ENCODE measurements around the gene CHD1. TPM values are rescaled to one million over a fixed set of nuclear protein-coding genes. Genes with fewer than 3 reads are reported as not detected.

Gene CHD1
- total and polyA plus RNA-seq, 2 donors (not counting 3 experiments of a cell fraction or from before 2014, with no cell fraction given) = 16.2 to 48.9 TPM

DNA sequence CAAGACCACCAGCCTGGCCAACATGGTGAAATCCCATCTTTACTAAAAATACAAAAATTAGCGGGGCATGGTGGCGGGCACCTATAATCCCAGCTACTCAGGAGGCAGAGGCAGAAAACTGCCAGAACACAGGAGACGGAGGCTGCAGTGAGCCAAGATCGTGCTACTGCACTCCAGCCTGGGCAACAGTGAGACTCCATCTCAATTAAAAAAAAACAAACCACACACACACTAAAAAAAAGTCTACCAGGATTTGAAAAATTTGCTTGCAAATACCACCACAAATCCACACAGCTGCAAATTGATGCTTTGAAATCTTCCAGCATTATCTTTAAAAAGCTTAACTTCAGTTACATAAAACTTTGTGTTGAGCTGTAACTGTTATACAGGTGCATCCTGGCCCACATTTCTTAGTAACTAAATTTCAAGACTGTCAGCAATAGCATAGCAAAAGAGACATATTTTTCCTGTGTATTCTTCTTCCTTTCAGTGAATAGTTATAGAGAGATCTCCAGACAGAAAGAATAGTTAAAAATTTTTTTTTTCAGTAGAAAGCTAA lies 6.8 kb downstream of the CHD1 start:
- Histone ChIP-seq H4K20me1 (replicated peaks; ENCODE audit: control insufficient read depth, extremely low read depth, insufficient read depth, low read length) (peaks cover 4% of the 10 kb centered on the region), H3K27me3 (ENCODE audit: control insufficient read depth in 2 of 2, insufficient read depth in 2 of 2, low read length in 2 of 2) (no peaks in the 10 kb centered on the region), H3K9me1 (replicated peaks; ENCODE audit: control insufficient read depth, extremely low read depth, insufficient read depth, low read length) (no peaks in the 10 kb centered on the region), H3K4me3 (replicated peaks in 1 of 3; ENCODE audit: insufficient read depth in 1 of 3, low read depth in 1 of 3, low read length in 3 of 3) (no peak overlapping the region), H3K4me1 (ENCODE audit: control insufficient read depth, extremely low read depth, insufficient read depth, low read length) (peaks cover 12% of the 10 kb centered on the region), H3K79me2 (ENCODE audit: control insufficient read depth, insufficient read depth, low read length) (peaks cover 98% of the 10 kb centered on the region), H3K27ac (ENCODE audit: insufficient read depth, low read depth, low read length) (no peak overlapping the region), H3K36me3 (ENCODE audit: control insufficient read depth in 2 of 2, extremely low read depth in 1 of 2, insufficient read depth in 2 of 2, low read length in 2 of 2) (peaks cover 7 to 10% of the 10 kb centered on the region in 2 experiments), H3K4me2 (ENCODE audit: insufficient read depth, low read length) (no peak overlapping the region), H2AFZ (ENCODE audit: low read depth, low read length) (no peak overlapping the region), H3K9ac (replicated peaks; ENCODE audit: extremely low read depth, insufficient read depth, low read length) (no peak overlapping the region), H3K9me3 (replicated peaks; ENCODE audit: control insufficient read depth, insufficient read depth, low read length) (no peaks in the 10 kb centered on the region)
- dilution Hi-C loops (cut with MboI; ENCODE audit: extremely low pct_ligation_motif_present, low sequenced_read_pairs) (no loop called here), intact Hi-C loops (cut with micrococcal nuclease) (no loop called here)
- FAIRE-seq (no peak), DNase-seq (ENCODE audit: low read depth, low spot score) (no peak)
- POLR2A ChIA-PET = no interaction called here
- TF ChIP-seq FOS (IDR thresholded peaks at IDR 0.05; ENCODE audit: borderline replicate concordance, insufficient read depth, low read length) = no peak
- no peak for TF ChIP-seq GATA2 (IDR thresholded peaks at IDR 0.05; ENCODE audit: insufficient read depth, insufficient read length, low read depth, low read length)
- no peak for TF ChIP-seq EZH2 (IDR thresholded peaks at IDR 0.05; ENCODE audit: borderline replicate concordance, low read depth, low read length, severe bottlenecking)
- TF ChIP-seq, protein P1, sequence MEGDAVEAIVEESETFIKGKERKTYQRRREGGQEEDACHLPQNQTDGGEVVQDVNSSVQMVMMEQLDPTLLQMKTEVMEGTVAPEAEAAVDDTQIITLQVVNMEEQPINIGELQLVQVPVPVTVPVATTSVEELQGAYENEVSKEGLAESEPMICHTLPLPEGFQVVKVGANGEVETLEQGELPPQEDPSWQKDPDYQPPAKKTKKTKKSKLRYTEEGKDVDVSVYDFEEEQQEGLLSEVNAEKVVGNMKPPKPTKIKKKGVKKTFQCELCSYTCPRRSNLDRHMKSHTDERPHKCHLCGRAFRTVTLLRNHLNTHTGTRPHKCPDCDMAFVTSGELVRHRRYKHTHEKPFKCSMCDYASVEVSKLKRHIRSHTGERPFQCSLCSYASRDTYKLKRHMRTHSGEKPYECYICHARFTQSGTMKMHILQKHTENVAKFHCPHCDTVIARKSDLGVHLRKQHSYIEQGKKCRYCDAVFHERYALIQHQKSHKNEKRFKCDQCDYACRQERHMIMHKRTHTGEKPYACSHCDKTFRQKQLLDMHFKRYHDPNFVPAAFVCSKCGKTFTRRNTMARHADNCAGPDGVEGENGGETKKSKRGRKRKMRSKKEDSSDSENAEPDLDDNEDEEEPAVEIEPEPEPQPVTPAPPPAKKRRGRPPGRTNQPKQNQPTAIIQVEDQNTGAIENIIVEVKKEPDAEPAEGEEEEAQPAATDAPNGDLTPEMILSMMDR (IDR thresholded peaks at IDR 0.05; ENCODE audit: extremely low read depth in 1 of 2, insufficient read depth in 1 of 2, low read depth in 1 of 2, low read length in 2 of 2) = no peak
- TF ChIP-seq POLR2A (IDR thresholded peaks at IDR 0.05; ENCODE audit: low read depth, low read length) = no peak
- TF ChIP-seq MYC (IDR thresholded peaks at IDR 0.05; ENCODE audit: low read depth, low read length) = no peak
- TF ChIP-seq, protein P2, sequence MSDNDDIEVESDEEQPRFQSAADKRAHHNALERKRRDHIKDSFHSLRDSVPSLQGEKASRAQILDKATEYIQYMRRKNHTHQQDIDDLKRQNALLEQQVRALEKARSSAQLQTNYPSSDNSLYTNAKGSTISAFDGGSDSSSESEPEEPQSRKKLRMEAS (IDR thresholded peaks at IDR 0.05; ENCODE audit: insufficient read depth, insufficient read length) = no peak
- TF ChIP-seq POLR2AphosphoS5 (IDR thresholded peaks at IDR 0.05; ENCODE audit: insufficient read depth, low read depth, low read length) = no peak
- TF ChIP-seq JUN (IDR thresholded peaks at IDR 0.05; ENCODE audit: borderline replicate concordance, insufficient read depth, insufficient read length, low read depth) = no peak
- no TSS peak for BruUV-seq (replicated peaks)
- CTCF ChIA-PET = interaction anchor here (0.8 to 3.6 kb wide), 5 partner anchors 8 to 139 kb away, joined by 3 to 11 read pairs (median 3); no protein-coding TSS in a partner anchor

All from endothelial cell of umbilical vein (primary cell).